Cerebellar nuclear complex (tissue), 1 donor: ENCODE measurements around the gene CCNL1.

Experiments used
- DNase-seq, 2 experiments: peaks; one replicate each; lab custom pipeline; 2025; lab: John Stamatoyannopoulos, UW

The CCNL1 gene

DNA sequence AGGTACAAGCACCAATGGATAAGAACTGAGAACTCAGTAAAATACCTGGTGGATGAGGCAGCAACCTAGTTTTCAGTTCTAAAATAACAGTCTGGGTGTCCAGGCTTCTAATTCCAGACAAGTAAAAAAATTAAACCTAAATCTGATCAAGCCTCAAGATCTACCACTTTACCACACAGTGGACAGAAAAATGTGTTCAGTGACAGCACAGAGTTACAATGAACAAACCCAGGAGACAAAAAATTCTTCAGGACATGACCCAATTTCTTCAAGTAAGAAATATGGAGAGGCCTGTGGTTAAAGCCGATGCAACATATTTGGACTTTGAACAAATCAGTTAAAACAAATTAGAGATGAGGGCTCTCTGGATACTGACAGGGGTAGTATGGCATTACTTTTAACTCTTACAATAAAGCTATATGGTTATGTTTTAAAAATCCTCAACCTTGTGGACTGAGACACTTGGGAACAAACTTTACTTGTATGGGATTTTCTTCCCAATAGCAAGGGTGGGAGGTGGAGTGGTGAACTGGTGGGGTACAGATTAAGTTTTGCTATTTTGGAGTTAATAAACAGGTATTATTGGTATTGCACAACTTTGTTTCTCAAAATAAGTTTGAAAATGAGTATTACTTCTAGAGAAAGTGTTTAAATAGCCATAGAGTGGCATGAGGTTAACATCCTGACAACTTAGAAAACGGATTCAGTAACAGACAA, 14.2 kb downstream of the CCNL1 start:
- no peak for DNase-seq

DNA sequence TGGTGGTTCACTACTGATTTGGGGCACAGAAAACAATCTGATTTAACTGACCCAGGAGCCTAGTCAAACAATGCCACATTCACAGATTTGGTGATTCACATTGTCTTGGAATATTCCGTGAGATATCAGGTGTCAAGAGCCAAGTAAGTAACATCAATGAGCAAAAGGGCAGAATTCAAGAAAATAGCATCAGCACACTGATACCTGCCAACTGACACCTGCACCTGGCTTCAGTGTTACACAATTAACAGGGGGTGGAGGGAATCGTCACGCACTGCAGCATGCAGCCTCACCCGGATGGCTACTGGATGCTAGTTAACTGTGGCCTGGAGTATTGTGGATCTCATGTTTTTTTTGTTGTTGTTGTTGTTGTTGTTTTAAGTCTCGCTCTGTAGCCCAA, 17.6 kb downstream of the CCNL1 start:
- DNase-seq = no peak

GRCh38 chr3:157139938-157140534, 19.9 kb downstream of the CCNL1 start:
- DNase-seq = no peak

DNA sequence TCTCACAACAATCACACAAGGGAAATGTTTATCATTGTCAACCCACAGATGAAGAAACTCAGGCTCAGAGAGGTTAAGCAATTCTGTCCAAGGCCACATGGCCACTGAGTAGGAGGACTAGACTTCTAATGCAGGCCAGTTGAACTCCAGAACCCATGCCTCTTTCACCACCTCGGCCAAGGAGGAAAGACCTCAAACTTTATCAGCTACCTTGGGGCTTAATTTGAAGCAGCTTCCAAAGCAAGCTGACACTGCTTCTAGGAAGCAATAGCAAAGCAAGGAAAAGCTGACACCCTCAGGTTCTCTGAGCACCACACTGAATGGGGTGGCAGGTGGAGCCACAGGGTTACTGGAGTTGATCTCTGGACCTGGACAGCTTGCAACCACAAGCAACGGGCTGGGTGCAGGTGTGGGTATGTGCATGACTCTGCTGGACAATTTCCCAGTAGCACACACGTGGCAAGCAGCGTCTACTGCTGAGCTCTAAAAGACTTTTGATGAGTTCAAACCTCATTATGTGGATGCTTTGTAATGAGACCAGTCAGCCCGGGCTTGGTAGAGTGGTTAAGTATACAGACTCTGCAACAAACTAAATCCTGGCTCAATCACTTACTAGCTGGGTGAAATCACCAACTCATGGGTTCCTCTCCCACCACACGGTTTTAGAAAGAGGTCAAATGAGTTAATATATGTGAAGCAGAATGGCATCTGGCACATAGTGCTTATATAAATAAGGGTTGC, 23.1 kb downstream of the CCNL1 start:
- DNase-seq = no peak

DNA sequence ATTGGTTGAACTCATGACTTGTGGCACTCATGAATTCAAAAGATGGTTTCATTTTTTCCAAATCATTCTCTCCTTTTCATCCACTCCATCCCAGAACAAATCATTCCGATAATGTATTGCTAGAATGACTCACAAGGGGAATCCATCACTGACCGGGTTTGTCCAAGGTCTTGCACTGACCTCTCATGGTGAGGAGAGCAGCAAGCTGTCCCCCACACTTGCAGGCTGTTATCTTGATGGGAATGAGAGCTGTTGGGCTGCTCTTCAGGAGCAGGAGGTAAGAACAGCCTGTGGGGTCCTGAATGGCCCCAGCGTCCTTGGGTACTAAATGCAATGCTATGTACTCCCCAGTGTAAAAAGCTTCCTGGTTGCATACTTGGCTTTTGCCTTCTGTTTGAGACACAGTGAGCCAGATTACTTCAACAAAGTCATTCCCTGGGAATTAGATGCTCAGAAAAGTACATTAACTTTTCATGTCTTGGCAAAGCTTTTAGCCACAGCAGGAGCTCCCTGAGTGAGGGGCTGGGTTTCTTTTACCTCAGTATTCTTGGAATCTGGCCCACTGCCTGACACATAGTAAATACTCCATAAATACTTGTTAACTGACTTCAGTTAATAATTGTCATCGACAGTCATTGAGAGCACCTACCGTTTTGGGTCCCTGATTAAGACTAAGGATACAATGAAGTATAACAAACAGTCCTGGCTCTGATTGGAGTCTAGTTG, 24.1 kb downstream of the CCNL1 start:
- DNase-seq = no peak

- DNase-seq = no peak
Measured at GRCh38 chr3:157134620-157135191, 25.2 kb downstream of the CCNL1 start.

DNA sequence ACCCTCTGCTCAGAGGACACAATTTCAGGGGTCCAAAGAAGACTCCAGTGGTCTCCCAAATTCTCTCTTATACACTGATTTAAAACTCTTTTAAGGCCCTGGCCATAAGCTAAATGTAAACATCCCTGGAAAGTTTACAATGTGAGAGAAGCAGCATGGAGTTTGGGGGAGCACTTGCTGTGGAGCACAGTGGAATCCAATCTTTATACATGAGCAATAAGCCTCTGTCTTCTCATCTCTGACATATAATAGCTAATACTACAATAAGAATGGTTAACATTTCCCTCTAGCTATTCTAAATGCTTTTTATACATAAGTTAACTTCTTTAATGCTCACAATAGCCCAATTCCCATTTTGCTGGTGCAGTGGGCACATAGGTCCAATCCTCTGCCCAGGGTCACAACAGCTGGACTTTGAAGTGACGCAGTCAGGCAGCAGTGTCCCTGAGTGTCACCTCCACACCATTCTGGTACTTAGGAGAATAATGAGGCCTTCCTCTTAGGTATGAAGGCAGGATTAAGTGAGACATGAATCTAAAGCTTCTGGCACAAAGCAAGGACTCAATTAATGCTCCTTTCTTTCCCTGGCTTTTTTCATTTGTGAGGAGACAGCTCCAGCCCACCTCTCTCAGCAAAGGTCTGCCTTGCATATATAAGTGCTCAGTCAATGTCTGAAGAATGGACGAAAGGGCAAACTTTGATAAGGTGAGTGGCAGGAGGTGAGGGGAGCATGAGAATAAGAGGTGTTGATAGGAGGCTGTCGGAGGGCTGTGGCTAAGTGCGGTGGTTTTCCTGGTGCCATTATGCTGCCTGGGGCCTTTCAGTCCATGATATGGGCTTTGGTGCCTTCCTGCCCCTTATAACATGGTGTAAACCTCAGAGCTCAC, 26.3 kb downstream of the CCNL1 start:
- DNase-seq = no peak

GRCh38 chr3:157132936-157133335, 27.0 kb downstream of the CCNL1 start:
- no peak for DNase-seq

- no peak for DNase-seq
Measured at GRCh38 chr3:157132341-157132740, 27.6 kb downstream of the CCNL1 start.

DNA sequence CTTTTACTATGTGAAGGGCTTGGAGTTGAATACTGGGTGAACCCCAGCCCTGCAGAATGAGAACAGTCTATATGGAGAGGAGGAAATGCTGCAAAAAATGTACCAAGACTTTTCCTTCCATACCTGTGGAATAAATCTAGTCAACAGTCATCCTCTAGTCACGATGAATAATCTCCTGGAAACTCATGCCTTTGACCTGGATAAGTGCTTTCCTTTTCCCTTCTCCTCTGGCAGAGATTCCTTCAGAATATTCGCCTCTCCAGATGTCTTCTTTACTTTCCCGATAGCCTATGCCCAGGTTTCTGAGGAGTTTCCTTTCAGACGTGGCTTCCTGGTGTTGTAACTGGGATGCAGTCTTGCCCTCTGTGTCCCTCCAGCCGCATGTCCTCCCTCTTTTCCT, 28.1 kb downstream of the CCNL1 start:
- no peak for DNase-seq

DNA sequence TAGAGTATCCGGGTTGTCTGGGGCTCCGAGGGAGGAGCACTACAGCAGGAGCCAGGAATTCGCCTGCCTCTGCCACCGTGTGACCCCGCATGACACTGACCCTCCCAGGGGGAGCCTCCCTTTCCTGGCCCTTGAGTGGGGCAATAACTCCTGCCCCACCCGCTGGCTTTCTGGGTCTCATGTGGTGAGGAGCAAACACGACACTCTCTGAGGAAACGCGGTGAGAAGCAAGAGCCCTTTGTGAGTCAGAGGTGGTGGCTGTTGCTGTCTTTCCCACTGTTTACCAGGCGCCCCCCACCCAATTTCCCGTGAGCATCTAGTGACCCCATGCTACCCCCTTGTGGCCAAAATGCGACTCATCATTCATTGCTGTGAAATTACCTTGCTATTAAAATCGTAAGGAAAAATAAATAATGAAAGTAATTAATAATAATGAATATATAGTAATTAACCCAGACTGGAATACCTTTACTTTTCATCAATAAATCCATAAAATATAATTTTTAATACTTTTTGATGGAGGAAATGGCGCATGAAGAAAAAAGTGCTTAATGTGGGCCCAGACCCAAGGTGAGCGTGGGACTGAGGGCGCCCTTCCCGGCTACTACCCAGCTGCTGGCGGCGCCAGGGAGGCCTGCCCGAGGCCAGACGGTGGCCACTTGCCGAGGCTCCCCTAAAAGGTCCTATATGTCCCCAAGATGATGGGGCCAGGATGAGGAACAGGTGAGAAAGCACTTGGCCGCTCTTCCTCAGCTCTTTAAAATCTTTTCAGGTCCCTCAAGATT, 29.3 kb downstream of the CCNL1 start:
- DNase-seq = no peak

DNA sequence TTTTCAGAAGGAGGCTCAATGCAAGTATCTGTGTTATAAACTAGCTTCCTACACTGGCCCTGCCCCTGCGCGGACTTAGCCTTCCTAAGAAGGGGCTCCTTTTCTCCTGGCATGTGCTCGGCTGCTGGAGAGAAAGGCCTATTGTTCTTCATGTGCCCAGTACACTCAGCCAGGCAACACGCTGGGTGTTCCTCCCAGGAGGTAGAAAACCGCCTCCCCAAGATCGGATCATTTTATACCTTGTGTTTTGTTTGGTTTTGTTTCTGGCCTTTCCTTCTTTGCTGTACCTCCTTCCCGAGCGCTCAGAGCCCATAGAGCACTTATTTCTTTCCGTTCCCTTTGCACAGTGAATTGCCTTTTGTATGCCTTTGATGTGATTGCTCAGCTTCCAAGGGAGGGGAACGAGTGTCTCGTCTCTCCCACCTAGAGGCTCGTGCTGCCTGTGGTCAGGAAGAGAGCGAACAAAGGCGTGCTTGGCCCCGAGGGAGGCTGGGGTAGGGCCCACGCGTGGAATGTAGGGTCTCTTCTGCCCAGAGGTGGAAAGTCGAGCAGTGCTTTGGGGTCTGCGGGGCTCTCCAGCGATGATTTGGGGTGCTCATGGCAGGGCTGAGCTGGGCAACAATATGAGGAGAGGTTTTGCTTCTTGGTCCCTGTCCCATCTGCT, 30.0 kb downstream of the CCNL1 start:
- DNase-seq = no peak

DNA sequence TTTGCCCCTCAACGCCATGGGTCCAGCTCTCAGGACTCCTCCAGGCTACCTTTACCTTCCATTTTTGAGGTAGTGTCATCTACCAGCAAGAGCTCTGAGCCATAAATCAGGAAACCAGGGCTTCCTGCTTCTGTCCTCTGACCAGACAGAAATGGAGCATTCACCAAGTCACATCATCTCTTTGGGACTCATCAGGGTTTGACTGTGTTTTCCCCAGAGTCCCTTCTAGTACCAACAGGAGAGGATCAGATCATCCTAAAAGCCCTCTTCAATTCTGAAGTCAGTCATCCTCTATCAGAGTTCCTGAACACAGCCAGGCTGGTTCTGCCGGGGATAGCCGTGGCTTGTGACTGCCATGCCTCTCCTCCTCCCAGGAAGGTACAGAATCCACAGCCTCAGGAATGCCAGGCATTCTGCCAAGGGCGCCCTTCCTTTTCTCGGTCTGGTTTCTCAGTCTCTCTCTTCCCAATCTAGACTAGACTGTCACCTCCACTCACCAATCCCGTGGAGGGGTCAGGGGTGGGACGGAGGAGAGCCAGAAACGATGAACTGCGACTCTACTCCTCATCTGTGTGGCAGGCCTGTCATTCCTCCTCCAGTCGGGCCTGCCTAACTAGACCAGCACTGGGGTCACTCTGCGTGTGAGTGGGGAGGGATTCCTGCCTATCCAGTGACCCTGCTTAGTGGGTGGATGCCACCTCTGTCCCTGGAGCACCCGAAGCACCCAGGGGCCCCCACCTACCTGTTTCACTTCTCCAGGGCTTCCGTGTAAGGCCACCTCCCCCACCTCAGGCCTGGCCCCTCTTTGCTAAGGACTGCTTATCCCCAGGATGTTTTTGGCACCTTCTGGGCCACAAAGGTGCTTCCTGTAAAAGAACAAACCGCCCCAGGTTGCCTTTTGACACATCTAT, 30.9 kb downstream of the CCNL1 start:
- DNase-seq = no peak

DNA sequence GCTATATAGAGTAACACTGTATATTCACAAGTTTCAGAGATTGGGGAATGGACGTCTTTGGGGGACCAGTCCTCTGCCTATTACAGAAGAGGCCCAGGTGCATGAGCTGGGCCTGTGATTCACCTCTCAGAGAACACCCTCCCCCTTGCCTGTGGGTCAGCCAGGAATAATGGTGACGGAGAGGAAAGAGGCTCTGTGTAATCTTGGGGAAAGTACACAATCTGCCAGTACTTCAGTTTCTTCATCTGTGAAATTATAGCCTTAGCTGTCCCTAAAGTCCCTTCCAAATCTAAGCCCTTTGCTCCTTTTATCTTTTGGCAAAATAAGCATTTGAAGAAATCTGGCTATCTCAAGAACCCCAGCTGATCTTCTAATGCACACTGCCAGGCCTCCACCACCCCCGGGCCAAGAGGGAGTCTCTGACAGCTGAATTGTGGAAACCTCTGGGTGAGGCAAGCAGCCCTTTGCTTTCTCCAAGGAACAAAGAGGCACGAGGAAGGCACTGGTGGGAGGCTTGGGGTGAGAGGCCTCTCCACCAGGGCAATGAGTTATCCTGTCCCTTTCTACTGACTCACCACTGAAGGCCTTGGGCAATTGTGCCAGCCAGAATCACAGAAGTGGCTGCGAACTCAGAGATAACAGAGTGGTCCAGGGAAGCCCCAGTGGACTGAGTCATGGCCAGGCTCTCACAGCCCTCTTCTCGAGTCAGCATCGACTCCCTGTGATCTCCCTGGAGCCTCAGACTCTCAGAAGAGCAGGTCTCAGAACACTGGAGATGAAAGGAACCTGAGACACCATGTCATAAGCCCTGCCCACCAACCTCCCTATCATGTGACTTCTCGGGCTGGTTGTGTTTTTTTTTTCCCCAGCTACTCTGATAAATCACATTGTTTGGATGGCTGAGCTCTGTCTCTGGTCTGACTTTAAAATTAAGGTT, 31.8 kb downstream of the CCNL1 start:
- DNase-seq = no peak

DNA sequence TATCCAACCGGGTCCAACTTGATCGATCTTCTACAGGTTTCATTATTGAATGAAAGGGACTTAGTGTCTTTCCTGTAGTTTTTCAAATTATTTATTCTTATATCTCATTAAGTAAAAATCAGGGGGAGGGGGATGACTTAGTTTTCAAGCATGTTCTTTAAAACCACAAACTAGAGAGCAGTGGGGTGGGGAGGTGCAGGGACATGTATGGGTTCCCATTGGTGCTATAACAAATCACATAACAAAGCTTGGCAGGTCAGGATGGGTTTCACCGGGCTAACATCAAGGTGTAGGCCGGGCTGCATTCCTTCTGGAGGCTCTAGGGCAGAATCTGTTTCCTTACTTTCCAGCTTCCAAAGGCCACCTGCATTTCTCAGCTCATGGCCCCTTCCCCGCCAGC, 32.7 kb downstream of the CCNL1 start:
- DNase-seq = no peak

DNA sequence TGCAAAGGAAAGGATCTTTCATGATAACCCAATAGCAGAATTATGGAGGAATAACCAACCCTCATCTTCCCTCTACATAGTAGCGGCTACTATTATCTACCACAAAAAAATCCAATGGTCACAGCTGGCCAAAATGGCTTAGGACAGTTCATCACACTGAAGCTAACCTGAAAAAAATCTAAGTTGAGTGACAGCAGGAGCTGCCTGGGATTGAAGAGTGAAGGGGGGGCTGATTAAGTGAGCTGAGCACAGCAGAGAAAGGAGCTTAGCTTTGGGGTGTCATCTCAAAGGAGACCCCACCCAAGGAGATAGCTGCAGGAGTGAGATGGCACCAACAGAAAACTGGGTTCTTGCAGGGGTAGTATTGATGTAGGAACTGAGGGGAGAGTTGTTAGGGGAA, 33.6 kb downstream of the CCNL1 start:
- DNase-seq = no peak

DNA sequence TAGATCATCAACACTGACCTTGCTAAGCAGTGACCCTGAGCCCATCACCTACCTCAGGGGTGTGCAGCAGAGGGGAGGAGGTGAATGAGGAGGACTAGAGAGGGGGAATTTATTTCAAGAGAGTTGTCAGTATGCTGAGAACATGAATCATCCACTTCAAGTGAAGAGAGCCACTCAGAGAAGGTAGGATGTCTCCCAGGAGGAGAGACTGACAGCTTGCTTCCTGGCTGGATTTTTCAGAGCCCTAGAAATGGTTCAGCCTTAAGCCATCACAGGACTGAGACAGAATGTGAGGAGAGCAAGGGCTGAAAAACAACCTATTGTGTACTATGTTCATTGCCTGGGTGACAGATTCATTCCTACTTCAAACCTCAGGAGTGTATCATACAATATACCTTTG, 34.8 kb downstream of the CCNL1 start:
- no peak for DNase-seq

DNA sequence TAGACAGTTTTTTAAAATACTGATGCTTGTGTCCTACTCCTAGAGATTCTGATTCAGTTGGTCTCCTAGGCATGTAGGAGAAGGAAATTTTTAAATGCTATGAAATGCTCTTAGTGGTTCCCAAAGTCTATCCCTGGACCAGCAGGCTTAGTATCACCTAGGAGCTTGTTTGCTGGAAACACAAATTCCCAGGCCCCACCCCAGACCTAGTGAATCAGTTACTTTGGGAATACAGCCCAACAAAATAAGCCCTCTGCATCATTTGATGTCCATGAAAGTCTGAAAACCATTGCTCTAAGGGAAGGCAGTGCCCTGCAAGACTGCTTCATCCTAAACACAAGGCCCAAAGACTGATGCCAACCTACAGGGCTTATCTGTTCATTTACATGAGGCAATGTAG, 36.3 kb downstream of the CCNL1 start:
- DNase-seq = no peak
